ENCODE results near the gene PRLH.

The PRLH gene

DNA sequence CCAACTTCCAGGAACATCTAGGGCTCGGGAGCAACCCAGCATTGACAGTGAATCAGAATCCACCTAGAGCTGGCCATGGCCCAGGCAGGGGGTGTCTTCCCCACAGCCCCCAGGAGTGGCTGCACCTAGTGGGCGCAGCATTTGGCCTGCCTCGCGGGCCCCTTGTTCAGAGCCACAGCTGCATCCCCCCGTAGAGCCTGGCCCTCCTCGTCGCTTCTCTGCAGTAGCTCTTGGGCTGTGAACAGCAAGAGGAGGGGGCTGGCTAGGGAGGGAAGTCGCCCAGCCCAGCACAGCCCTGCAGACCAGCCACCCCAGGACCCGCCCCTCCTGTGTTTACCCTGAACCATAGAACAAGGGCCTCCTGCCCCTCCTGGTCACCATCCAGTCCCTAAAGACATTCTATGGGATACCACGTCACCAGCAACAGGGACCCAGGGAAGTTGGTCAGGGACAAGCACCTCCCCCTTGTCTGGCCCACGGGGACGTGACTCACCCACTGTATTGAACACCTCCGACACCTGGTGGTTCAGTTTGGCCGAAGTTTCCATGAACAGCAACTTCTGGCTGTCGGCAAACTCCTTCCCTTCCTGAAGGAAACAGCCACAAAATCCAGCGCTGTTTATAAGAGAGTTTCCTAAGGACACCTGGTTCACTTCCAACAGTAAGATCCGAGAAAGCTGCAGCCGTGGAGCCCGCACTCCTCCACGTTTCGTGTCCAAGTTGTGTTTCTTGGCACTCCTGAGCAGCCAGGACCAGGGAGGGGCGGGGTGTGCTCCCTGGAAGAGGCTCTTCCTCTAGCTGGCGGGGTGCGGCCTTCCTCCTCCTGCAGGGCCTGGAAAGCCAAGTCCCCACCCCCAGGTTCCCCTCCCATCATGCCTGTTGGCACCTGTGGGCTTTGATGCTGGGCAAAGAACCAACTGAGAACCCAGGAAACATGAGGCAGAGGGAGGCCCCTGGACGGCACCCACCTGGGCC is 8.8 kb downstream of the PRLH start:
- H3K4me2 ChIP-seq (ENCODE audit: insufficient read depth, low read length, poor library complexity, severe bottlenecking): no peak overlapping the region
- H3K27me3 ChIP-seq (ENCODE audit: control insufficient read depth in 3 of 3, insufficient read depth in 3 of 3, low read depth in 1 of 3, low read length in 3 of 3): peaks cover 0 to 25% (median 0%) of the 10 kb centered on the region in 3 experiments
- H4K8ac ChIP-seq (ENCODE audit: low read depth, low read length): no peak overlapping the region
- H3K4ac ChIP-seq (ENCODE audit: low read length): no peak overlapping the region
- no CpG with 5 or more reads among the region's 25 CpGs for WGBS, 2 donors (ENCODE audit: extremely low coverage in 2 of 2, insufficient read length in 2 of 2, insufficient replicate concordance in 1 of 2)
- H2AFZ ChIP-seq (ENCODE audit: low read length): no peak overlapping the region
- H2BK12ac ChIP-seq (ENCODE audit: low read length): no peak overlapping the region
- H3K18ac ChIP-seq (ENCODE audit: low read length): peak overlapping the region; percentile 35
- peak overlapping the region; percentile 25 for H3K23ac ChIP-seq (ENCODE audit: low read depth, low read length, poor library complexity)
- peak overlapping the region; percentile 68 for H2AK5ac ChIP-seq (ENCODE audit: low read depth, low read length)
- H3K36me3 ChIP-seq (replicated peaks in 1 of 2; ENCODE audit: control insufficient read depth in 2 of 2, insufficient read depth in 2 of 2, low read length in 2 of 2): no peaks in the 10 kb centered on the region
- H3K4me1 ChIP-seq (ENCODE audit: control insufficient read depth in 2 of 2, insufficient read depth in 1 of 2, low read depth in 1 of 2, low read length in 2 of 2): no peaks in the 10 kb centered on the region
- H4K91ac ChIP-seq (ENCODE audit: low read depth, low read length, poor library complexity): no peak overlapping the region
- no peak overlapping the region for H2BK120ac ChIP-seq (ENCODE audit: low read depth, low read length)
- H3K9me3 ChIP-seq (replicated peaks in 1 of 2; ENCODE audit: control insufficient read depth in 2 of 2, insufficient read depth in 1 of 2, low read depth in 1 of 2, low read length in 2 of 2): no peaks in the 10 kb centered on the region
- H3K9ac ChIP-seq (ENCODE audit: low read depth, low read length, poor library complexity): no peak overlapping the region
- no peak overlapping the region for H3K27ac ChIP-seq (replicated peaks; ENCODE audit: low read length)
- no peak overlapping the region for H2BK5ac ChIP-seq (ENCODE audit: low read length)
- DNase-seq (ENCODE audit: low spot score): no peak
- peaks cover 2% of the 10 kb centered on the region for H3K79me1 ChIP-seq (ENCODE audit: low read depth, low read length)
- no peak overlapping the region for H3K14ac ChIP-seq (ENCODE audit: low read length)
- no peak overlapping the region for H2BK15ac ChIP-seq (ENCODE audit: low read length)
- no peak overlapping the region for H3K4me3 ChIP-seq (ENCODE audit: low read length in 2 of 2)

DNA sequence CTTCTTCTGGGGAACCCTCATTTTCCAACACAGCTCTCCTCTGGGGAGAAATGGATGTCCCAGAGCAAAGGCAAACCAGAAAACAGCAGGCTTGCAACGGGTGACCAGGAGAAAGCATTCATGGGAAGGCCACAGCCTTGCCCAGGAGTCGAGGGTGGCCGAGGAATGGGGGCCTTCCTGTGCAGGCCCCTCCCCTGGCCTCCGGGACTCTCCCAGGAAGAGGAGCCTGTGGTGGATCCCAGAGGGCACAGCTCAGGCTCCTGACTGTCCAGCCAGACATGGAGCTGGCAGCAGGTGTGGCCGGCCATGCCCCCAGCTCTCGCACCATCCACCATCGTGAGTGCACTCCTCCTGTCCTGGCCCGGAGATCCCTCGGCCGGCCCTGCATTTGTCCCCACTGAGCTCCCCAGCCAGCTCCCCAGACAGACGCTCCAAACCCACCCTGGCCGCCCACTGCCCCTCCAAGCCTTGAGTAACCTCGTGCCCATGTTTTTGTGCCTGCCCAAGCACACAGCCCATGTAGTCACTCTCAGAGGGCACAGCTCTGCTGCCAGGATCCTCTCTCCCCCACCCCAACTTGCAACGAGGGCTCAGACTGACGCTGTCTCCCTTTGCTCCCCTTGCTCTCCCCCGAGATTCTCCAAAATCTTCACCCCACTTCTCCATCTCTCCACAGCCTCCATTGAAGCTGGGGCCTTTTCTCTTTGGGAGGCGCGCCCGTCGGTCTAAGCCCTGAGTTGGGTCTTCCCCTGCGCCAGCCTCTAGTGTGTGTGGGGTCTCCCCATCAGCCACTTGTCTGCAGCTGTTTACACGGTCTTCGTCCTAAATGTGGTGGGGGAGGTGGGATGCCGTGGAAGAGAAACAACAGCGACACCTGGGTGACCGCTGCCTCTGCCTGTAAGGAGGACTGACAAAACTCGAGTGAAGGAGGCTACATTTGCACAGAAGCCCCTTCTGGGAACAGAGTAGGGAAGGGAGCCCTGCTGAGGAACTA is 9.8 kb downstream of the PRLH start:
- Histone ChIP-seq H3K4me1 (ENCODE audit: control insufficient read depth in 2 of 2, insufficient read depth in 1 of 2, low read depth in 1 of 2, low read length in 2 of 2) (no peaks in the 10 kb centered on the region), H3K27me3 (ENCODE audit: control insufficient read depth in 3 of 3, insufficient read depth in 3 of 3, low read depth in 1 of 3, low read length in 3 of 3) (peaks cover 0 to 25% (median 0%) of the 10 kb centered on the region in 3 experiments), H3K4me3 (ENCODE audit: low read length in 2 of 2) (no peak overlapping the region), H3K23ac (ENCODE audit: low read depth, low read length, poor library complexity) (no peak overlapping the region), H4K91ac (ENCODE audit: low read depth, low read length, poor library complexity) (peak overlapping the region; percentile 16), H2BK12ac (ENCODE audit: low read length) (no peak overlapping the region), H3K14ac (ENCODE audit: low read length) (peak overlapping the region; percentile 50), H2AK5ac (ENCODE audit: low read depth, low read length) (no peak overlapping the region), H4K8ac (ENCODE audit: low read depth, low read length) (no peak overlapping the region), H3K4me2 (ENCODE audit: insufficient read depth, low read length, poor library complexity, severe bottlenecking) (no peak overlapping the region), H3K18ac (ENCODE audit: low read length) (peak overlapping the region; percentile 50), H3K9me3 (replicated peaks in 1 of 2; ENCODE audit: control insufficient read depth in 2 of 2, insufficient read depth in 1 of 2, low read depth in 1 of 2, low read length in 2 of 2) (no peaks in the 10 kb centered on the region), H2AFZ (ENCODE audit: low read length) (no peak overlapping the region), H3K79me1 (ENCODE audit: low read depth, low read length) (peaks cover 2% of the 10 kb centered on the region), H3K36me3 (replicated peaks in 1 of 2; ENCODE audit: control insufficient read depth in 2 of 2, insufficient read depth in 2 of 2, low read length in 2 of 2) (no peaks in the 10 kb centered on the region), H3K27ac (replicated peaks; ENCODE audit: low read length) (no peak overlapping the region), H2BK5ac (ENCODE audit: low read length) (no peak overlapping the region), H2BK15ac (ENCODE audit: low read length) (no peak overlapping the region), H2BK120ac (ENCODE audit: low read depth, low read length) (no peak overlapping the region), H3K4ac (ENCODE audit: low read length) (no peak overlapping the region), H3K9ac (ENCODE audit: low read depth, low read length, poor library complexity) (no peak overlapping the region)
- no CpG with 5 or more reads among the region's 27 CpGs for WGBS, 2 donors (ENCODE audit: extremely low coverage in 2 of 2, insufficient read length in 2 of 2, insufficient replicate concordance in 1 of 2)
- DNase-seq (ENCODE audit: low spot score): no peak

DNA sequence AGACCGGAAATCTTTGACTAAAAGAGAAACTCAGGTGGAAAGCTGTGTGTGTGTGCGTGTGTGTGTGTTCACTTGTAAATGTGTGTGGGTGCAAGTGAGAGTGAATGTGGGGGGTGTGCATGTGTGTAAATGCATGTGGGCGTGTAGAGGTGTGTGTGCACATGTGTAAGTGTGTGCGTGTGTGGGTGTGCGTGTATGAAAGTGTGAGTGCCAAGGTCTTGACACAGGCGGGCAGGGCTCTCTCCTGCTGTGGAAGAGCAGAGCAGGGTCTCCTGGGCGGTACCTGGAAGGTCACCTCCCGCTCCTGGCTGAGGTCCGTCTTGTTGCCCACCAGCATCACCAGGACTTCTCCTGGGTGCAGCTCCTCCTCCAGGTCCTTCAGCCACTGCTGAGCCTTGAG is 10.6 kb downstream of the PRLH start:
- H2BK120ac ChIP-seq (ENCODE audit: low read depth, low read length): no peak overlapping the region
- H3K23ac ChIP-seq (ENCODE audit: low read depth, low read length, poor library complexity): no peak overlapping the region
- H4K91ac ChIP-seq (ENCODE audit: low read depth, low read length, poor library complexity): no peak overlapping the region
- no peak overlapping the region for H3K4ac ChIP-seq (ENCODE audit: low read length)
- H3K4me1 ChIP-seq (ENCODE audit: control insufficient read depth in 2 of 2, insufficient read depth in 1 of 2, low read depth in 1 of 2, low read length in 2 of 2): peaks cover 0 to 2% of the 10 kb centered on the region in 2 donors
- no peak overlapping the region for H2BK12ac ChIP-seq (ENCODE audit: low read length)
- H4K8ac ChIP-seq (ENCODE audit: low read depth, low read length): no peak overlapping the region
- no peak overlapping the region for H2BK15ac ChIP-seq (ENCODE audit: low read length)
- no peak overlapping the region for H3K9ac ChIP-seq (ENCODE audit: low read depth, low read length, poor library complexity)
- H3K4me2 ChIP-seq (ENCODE audit: insufficient read depth, low read length, poor library complexity, severe bottlenecking): no peak overlapping the region
- H2AFZ ChIP-seq (ENCODE audit: low read length): no peak overlapping the region
- H3K9me3 ChIP-seq (replicated peaks in 1 of 2; ENCODE audit: control insufficient read depth in 2 of 2, insufficient read depth in 1 of 2, low read depth in 1 of 2, low read length in 2 of 2): no peaks in the 10 kb centered on the region
- no CpG with 5 or more reads among the region's 9 CpGs for WGBS, 2 donors (ENCODE audit: extremely low coverage in 2 of 2, insufficient read length in 2 of 2, insufficient replicate concordance in 1 of 2)
- peak overlapping the region; percentile 44 for H3K18ac ChIP-seq (ENCODE audit: low read length)
- no peak overlapping the region for H2AK5ac ChIP-seq (ENCODE audit: low read depth, low read length)
- peaks cover 0 to 25% (median 0%) of the 10 kb centered on the region in 3 experiments for H3K27me3 ChIP-seq (ENCODE audit: control insufficient read depth in 3 of 3, insufficient read depth in 3 of 3, low read depth in 1 of 3, low read length in 3 of 3)
- H3K14ac ChIP-seq (ENCODE audit: low read length): no peak overlapping the region
- no peak overlapping the region for H2BK5ac ChIP-seq (ENCODE audit: low read length)
- H3K4me3 ChIP-seq (ENCODE audit: low read length in 2 of 2): no peak overlapping the region
- H3K27ac ChIP-seq (replicated peaks; ENCODE audit: low read length): no peak overlapping the region
- no peak for DNase-seq (ENCODE audit: low spot score)
- no peaks in the 10 kb centered on the region for H3K79me1 ChIP-seq (ENCODE audit: low read depth, low read length)
- no peaks in the 10 kb centered on the region for H3K36me3 ChIP-seq (replicated peaks in 1 of 2; ENCODE audit: control insufficient read depth in 2 of 2, insufficient read depth in 2 of 2, low read length in 2 of 2)
